Glutamatergic neuron (in vitro differentiated cells): ENCODE data around the gene RBX1. TPM values are rescaled to one million over a fixed set of nuclear protein-coding genes. Genes with fewer than 3 reads are reported as not detected.

Source experiments
- DNase-seq: peaks from one replicate; pipeline ENCODE4 v3.0.0; 2022
- H3K27ac Mint-ChIP-seq: one replicate; pipeline ENCODE4 v1.8.0; 2020; ENCODE audit warnings: mild to moderate bottlenecking, mixed read lengths, inconsistent platforms; ENCODE audit not compliant: unreplicated experiment
- H3K27me3 Mint-ChIP-seq: one replicate; pipeline ENCODE4 v1.8.0; 2020; ENCODE audit warnings: mild to moderate bottlenecking, moderate library complexity, mixed read lengths, inconsistent platforms; ENCODE audit not compliant: unreplicated experiment
- H3K36me3 Mint-ChIP-seq: one replicate; pipeline ENCODE4 v1.8.0; 2020; ENCODE audit warnings: mild to moderate bottlenecking, mixed read lengths, inconsistent platforms; ENCODE audit not compliant: unreplicated experiment
- H3K4me1 Mint-ChIP-seq: one replicate; pipeline ENCODE4 v1.8.0; 2020; ENCODE audit warnings: mild to moderate bottlenecking, low read depth, mixed read lengths, inconsistent platforms; ENCODE audit not compliant: unreplicated experiment
- H3K4me3 Mint-ChIP-seq: one replicate; pipeline ENCODE4 v1.8.0; 2020; ENCODE audit warnings: mild to moderate bottlenecking, mixed read lengths, inconsistent platforms; ENCODE audit not compliant: unreplicated experiment
- H3K9me3 Mint-ChIP-seq: one replicate; pipeline ENCODE4 v1.8.0; 2020; ENCODE audit warnings: mild to moderate bottlenecking, moderate library complexity, mixed read lengths, inconsistent platforms; ENCODE audit not compliant: unreplicated experiment
- CTCF ChIP-seq: fragments of 200-600 bp; sonication (generic); IDR thresholded peaks from one replicate; pipeline ENCODE4 v1.5.0; 2021; ENCODE audit not compliant: partially characterized antibody, unreplicated experiment
- total RNA-seq: library from RNA; stranded (reverse); fragmentation: NEBNext Ultra II Directional; extraction: Animal tissue kit (Norgen Biotek cat#: 25700); gene quantifications from one replicate; pipeline ENCODE4 v1.2.1, GENCODE V29; 2021; ENCODE audit not compliant: unreplicated experiment

The RBX1 gene
- total RNA-seq, 1 donor from 2014 or later = 66.4 TPM

GRCh38 chr22:40967111-40967760 lies 16.1 kb downstream of the RBX1 start:
- DNase-seq = no peak
- Mint-ChIP-seq H3K36me3 (no peaks in the 10 kb centered on the region), H3K27ac (no peak overlapping the region), H3K4me1 (no peaks in the 10 kb centered on the region), H3K27me3 (no peaks in the 10 kb centered on the region), H3K9me3 (no peaks in the 10 kb centered on the region), H3K4me3 (no peak overlapping the region)
- no peak for TF ChIP-seq CTCF

- H3K4me3 Mint-ChIP-seq = no peak overlapping the region
- no peaks in the 10 kb centered on the region for H3K9me3 Mint-ChIP-seq
- H3K4me1 Mint-ChIP-seq = no peaks in the 10 kb centered on the region
Measured at GRCh38 chr22:40972587-40972986, 21.4 kb downstream of the RBX1 start.

DNA sequence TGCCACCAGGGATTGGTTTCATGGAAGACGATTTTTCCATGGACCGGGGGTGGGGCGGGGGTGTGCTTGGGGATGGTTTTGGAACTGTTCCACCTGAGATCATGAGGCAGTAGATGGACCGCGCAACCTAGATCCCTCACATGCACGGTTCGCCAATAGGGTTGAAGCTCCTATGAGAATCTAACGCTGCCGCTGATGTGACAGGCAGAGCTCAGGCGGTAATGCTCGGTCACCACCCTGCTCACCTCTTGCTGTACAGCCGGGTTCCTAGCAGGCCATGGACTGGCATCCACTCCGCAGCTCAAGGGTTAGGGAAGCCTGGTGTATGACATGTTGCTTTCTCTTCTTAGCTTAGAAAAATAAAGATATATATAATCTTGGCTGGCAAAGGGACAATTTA lies 22.0 kb downstream of the RBX1 start:
- Mint-ChIP-seq H3K27me3 (no peaks in the 10 kb centered on the region), H3K27ac (no peak overlapping the region), H3K4me3 (no peak overlapping the region), H3K36me3 (no peaks in the 10 kb centered on the region), H3K4me1 (no peaks in the 10 kb centered on the region), H3K9me3 (no peaks in the 10 kb centered on the region)
- TF ChIP-seq CTCF = no peak
- DNase-seq = no peak

More at GRCh38 chr22:40972587-40972986, 21.4 kb downstream of the RBX1 start:
- no peak for DNase-seq
- Mint-ChIP-seq H3K27me3 (no peaks in the 10 kb centered on the region), H3K27ac (no peak overlapping the region), H3K36me3 (no peaks in the 10 kb centered on the region)
- no peak for TF ChIP-seq CTCF

DNA sequence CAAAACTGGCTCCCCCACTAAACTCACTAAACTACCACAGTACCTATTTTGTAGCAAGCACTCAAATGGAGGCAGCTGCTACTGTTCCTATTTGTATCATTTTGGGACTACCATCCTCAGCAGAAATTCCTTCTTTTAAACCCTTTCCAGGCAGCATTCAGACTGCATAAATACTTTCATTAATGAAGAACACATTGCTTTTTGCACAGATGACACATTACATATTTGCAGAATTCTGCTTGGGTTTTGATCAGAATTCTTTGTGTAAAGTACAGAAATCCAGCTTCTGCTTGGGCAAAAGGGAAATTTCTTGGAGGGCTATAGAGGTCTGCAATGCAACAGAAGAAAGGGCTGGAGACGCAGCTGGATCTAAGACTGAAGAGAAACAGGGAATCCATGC lies 24.2 kb downstream of the RBX1 start:
- DNase-seq = no peak
- H3K27me3 Mint-ChIP-seq = no peaks in the 10 kb centered on the region
- H3K36me3 Mint-ChIP-seq = no peaks in the 10 kb centered on the region
- H3K4me1 Mint-ChIP-seq = no peaks in the 10 kb centered on the region
- no peak for TF ChIP-seq CTCF
- H3K27ac Mint-ChIP-seq = no peak overlapping the region
- no peak overlapping the region for H3K4me3 Mint-ChIP-seq
- no peaks in the 10 kb centered on the region for H3K9me3 Mint-ChIP-seq

DNA sequence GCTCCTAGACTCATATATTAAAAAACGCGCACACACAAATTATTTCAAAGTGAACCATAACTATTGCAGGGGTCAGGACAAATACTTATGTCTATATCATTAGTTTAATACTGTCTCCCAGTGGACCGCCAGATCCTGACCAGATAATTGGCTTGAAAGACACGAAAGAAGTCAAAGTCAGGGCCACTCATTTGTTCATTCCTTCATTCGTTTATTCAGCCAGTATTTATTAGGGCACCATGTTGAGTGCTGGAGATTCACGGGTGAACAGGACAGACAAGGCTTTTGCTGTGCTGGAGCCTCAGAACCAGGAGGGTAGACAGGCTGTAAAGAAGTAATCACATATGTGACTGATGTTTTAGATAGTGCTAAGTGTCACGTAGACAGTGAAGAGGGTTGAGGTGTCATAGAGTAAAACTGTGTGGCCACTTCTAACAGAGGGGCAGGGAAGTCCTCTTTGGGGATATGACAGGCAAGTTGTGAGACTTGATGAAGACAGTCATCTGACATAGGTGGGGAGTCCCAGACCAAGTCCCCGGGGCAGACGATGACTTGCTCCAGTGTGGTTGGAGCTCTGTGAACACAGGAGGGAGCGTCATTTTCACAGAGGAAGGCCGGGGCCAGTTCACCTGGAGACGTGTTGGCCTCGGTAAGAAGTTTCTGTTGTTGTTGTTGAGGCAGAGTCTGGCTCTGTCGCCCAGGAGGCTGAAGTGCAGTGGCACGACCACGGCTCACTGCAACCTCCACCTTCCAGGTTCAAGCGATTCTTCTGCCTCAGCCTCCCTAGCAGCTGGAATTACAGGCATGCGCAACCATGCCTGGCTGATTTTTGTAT lies 25.9 kb downstream of the RBX1 start:
- Mint-ChIP-seq H3K27ac (no peak overlapping the region), H3K4me3 (no peak overlapping the region), H3K4me1 (no peaks in the 10 kb centered on the region), H3K9me3 (no peaks in the 10 kb centered on the region), H3K36me3 (no peaks in the 10 kb centered on the region), H3K27me3 (no peaks in the 10 kb centered on the region)
- TF ChIP-seq CTCF = no peak
- DNase-seq = no peak
